ENCODE results near the gene NHS. TPM values are rescaled to one million over a fixed set of nuclear protein-coding genes. Genes with fewer than 3 reads are reported as not detected.

The NHS gene
- total RNA-seq, 1 experiment from 2014 or later, result 5.7 TPM

DNA sequence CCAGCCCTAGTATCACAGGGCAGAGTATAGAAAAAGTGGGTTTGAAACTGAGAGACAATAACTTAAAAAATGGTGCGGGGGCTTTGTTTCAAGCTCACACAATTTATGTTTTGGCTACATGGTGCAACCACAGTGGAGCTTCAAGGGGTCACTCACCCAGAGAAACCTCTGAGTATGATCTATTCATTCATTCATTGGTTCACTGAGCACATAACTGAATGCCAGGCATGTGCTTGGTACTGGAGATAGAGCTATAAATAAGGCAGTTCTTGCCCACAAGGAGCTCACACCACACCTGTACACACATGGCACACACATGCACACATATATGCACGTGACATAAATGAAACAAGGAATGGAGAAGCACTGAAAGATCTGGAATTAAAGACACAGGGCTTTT lies 171.4 kb downstream of the NHS start:
- no TSS peak for BruUV-seq (replicated peaks)
- H3K27ac ChIP-seq (ENCODE audit: low read depth, low read length), result no peak overlapping the region
- peaks cover 13 to 14% of the 10 kb centered on the region in 2 experiments for H3K4me1 ChIP-seq (ENCODE audit: control insufficient read depth in 1 of 2, insufficient read depth in 2 of 2, low read length in 2 of 2)
- H3K27me3 ChIP-seq (ENCODE audit: insufficient read depth, low read length), result no peaks in the 10 kb centered on the region
- TF ChIP-seq ZFX (IDR thresholded peaks at IDR 0.05) (no peak), JUND (IDR thresholded peaks at IDR 0.05) (no peak), FOSL1 (IDR thresholded peaks at IDR 0.05; ENCODE audit: low read depth) (no peak), CEBPB (IDR thresholded peaks at IDR 0.05; ENCODE audit: low read depth) (no peak), ZNF274 (IDR thresholded peaks at IDR 0.05; ENCODE audit: low read depth, low read length) (no peak), POLR2AphosphoS5 (IDR thresholded peaks at IDR 0.05; ENCODE audit: low read depth, low read length) (no peak), POLR2A (IDR thresholded peaks at IDR 0.05; ENCODE audit: borderline replicate concordance, extremely low read depth, insufficient read depth, insufficient read length) (no peak), SIN3A (IDR thresholded peaks at IDR 0.05; ENCODE audit: low read depth) (no peak), EGR1 (IDR thresholded peaks at IDR 0.05; ENCODE audit: low read depth) (no peak), SP1 (IDR thresholded peaks at IDR 0.05; ENCODE audit: low read depth) (no peak)
- TF ChIP-seq, protein P1, sequence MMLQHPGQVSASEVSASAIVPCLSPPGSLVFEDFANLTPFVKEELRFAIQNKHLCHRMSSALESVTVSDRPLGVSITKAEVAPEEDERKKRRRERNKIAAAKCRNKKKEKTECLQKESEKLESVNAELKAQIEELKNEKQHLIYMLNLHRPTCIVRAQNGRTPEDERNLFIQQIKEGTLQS (IDR thresholded peaks at IDR 0.05), result no peak
- TF ChIP-seq, protein P2, sequence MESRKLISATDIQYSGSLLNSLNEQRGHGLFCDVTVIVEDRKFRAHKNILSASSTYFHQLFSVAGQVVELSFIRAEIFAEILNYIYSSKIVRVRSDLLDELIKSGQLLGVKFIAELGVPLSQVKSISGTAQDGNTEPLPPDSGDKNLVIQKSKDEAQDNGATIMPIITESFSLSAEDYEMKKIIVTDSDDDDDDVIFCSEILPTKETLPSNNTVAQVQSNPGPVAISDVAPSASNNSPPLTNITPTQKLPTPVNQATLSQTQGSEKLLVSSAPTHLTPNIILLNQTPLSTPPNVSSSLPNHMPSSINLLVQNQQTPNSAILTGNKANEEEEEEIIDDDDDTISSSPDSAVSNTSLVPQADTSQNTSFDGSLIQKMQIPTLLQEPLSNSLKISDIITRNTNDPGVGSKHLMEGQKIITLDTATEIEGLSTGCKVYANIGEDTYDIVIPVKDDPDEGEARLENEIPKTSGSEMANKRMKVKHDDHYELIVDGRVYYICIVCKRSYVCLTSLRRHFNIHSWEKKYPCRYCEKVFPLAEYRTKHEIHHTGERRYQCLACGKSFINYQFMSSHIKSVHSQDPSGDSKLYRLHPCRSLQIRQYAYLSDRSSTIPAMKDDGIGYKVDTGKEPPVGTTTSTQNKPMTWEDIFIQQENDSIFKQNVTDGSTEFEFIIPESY (IDR thresholded peaks at IDR 0.05; ENCODE audit: extremely low read depth, insufficient replicate concordance, low read length), result no peak
- TF ChIP-seq, protein P3, sequence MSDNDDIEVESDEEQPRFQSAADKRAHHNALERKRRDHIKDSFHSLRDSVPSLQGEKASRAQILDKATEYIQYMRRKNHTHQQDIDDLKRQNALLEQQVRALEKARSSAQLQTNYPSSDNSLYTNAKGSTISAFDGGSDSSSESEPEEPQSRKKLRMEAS (IDR thresholded peaks at IDR 0.05), result no peak
- TF ChIP-seq, protein P4, sequence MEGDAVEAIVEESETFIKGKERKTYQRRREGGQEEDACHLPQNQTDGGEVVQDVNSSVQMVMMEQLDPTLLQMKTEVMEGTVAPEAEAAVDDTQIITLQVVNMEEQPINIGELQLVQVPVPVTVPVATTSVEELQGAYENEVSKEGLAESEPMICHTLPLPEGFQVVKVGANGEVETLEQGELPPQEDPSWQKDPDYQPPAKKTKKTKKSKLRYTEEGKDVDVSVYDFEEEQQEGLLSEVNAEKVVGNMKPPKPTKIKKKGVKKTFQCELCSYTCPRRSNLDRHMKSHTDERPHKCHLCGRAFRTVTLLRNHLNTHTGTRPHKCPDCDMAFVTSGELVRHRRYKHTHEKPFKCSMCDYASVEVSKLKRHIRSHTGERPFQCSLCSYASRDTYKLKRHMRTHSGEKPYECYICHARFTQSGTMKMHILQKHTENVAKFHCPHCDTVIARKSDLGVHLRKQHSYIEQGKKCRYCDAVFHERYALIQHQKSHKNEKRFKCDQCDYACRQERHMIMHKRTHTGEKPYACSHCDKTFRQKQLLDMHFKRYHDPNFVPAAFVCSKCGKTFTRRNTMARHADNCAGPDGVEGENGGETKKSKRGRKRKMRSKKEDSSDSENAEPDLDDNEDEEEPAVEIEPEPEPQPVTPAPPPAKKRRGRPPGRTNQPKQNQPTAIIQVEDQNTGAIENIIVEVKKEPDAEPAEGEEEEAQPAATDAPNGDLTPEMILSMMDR (IDR thresholded peaks at IDR 0.05 in 2 of 3, conservative IDR thresholded peaks at IDR 0.05 in 1 of 3; ENCODE audit: borderline replicate concordance in 1 of 3, insufficient read depth in 1 of 3, low read depth in 2 of 3, low read length in 2 of 3), result no peak
- DNase-seq (ENCODE audit: low read depth, low spot score) (no peak), ATAC-seq (no peak)
- H2AFZ ChIP-seq (ENCODE audit: low read depth, low read length, poor library complexity, severe bottlenecking), result no peak overlapping the region
- no peak overlapping the region for H3K9ac ChIP-seq (ENCODE audit: low read length)
- no peaks in the 10 kb centered on the region for H3K36me3 ChIP-seq (ENCODE audit: control insufficient read depth in 1 of 2, insufficient read depth in 2 of 2, low read length in 2 of 2)
- H3K9me3 ChIP-seq (ENCODE audit: control insufficient read depth in 1 of 2, insufficient read depth in 1 of 2, low read depth in 1 of 2, low read length in 2 of 2), result no peaks in the 10 kb centered on the region
- H3K4me2 ChIP-seq (ENCODE audit: low read length), result no peak overlapping the region
- intact Hi-C loops (cut with micrococcal nuclease), result no loop called here
- H4K20me1 ChIP-seq (ENCODE audit: insufficient read depth), result no peaks in the 10 kb centered on the region
- H3K9me2 ChIP-seq (ENCODE audit: insufficient read depth), result no peaks in the 10 kb centered on the region
- POLR2A ChIA-PET, result no interaction called here
- H3K79me2 ChIP-seq (ENCODE audit: insufficient read depth, low read length), result no peaks in the 10 kb centered on the region
- H3K4me3 ChIP-seq (replicated peaks in 1 of 2; ENCODE audit: low read depth in 1 of 2, low read length in 2 of 2), result no peak overlapping the region
- CTCF ChIA-PET, result interaction anchor here (1.5 kb wide), 1 partner anchor 12 kb away, joined by 4 read pairs; no protein-coding TSS in a partner anchor
- RAD21 ChIA-PET (ENCODE audit: low non-redundant PET in 1 of 2, low total read pairs in 2 of 2, uncharacterized antibody in 2 of 2, unreplicated experiment in 2 of 2), result no interaction called here
